GM18507 (cell line): Measurements from ENCODE around the gene PTPRE.

Experiments used
- DNase-seq: peaks from one replicate; pipeline ENCODE4 v3.0.0; 2011; ENCODE audit warnings: low read depth; ENCODE audit not compliant: insufficient read length; ENCODE audit errors: extremely low spot score
- FAIRE-seq: peaks from 2 replicates; lab custom pipeline; 2011; peaks lifted over from hg19 to GRCh38; lab: Jason Lieb, UNC

Gene PTPRE

GRCh38 chr10:127971963-127972615 lies 65.2 kb downstream of the PTPRE start:
- no peak for FAIRE-seq
- no peak for DNase-seq

GRCh38 chr10:127972751-127973357 lies 66.0 kb downstream of the PTPRE start:
- no peak for DNase-seq
- no peak for FAIRE-seq

- no peak for FAIRE-seq
These were observed 66.9 kb downstream of the PTPRE start for GRCh38 chr10:127973791-127974311.

GRCh38 chr10:127974911-127975310 lies 68.0 kb downstream of the PTPRE start:
- FAIRE-seq (no peak), DNase-seq (no peak)

More at GRCh38 chr10:127973791-127974311, 66.9 kb downstream of the PTPRE start:
- DNase-seq, result no peak

GRCh38 chr10:127976286-127976685 lies 69.4 kb downstream of the PTPRE start:
- FAIRE-seq (no peak), DNase-seq (no peak)

- DNase-seq, result no peak
- FAIRE-seq, result no peak
These were observed 69.9 kb downstream of the PTPRE start for GRCh38 chr10:127976701-127977356.

- no peak for FAIRE-seq
- no peak for DNase-seq
These were observed 70.6 kb downstream of the PTPRE start for GRCh38 chr10:127977357-127978009.

- DNase-seq (no peak), FAIRE-seq (no peak)
These were observed 71.6 kb downstream of the PTPRE start for GRCh38 chr10:127978481-127978880.

- DNase-seq (no peak), FAIRE-seq (no peak)
These were observed 72.1 kb downstream of the PTPRE start for GRCh38 chr10:127979045-127979444.

GRCh38 chr10:127979566-127979965 lies 72.7 kb downstream of the PTPRE start:
- DNase-seq (no peak), FAIRE-seq (no peak)

GRCh38 chr10:127980898-127981297 lies 74.0 kb downstream of the PTPRE start:
- DNase-seq (no peak), FAIRE-seq (no peak)

- DNase-seq, result no peak
- FAIRE-seq, result no peak
These were observed 75.7 kb downstream of the PTPRE start for GRCh38 chr10:127982601-127983000.

- no peak for DNase-seq
- FAIRE-seq, result no peak
These were observed 76.6 kb downstream of the PTPRE start for GRCh38 chr10:127983344-127984100.

GRCh38 chr10:127984945-127985344 lies 78.0 kb downstream of the PTPRE start:
- no peak for DNase-seq
- no peak for FAIRE-seq

GRCh38 chr10:127986531-127987466 lies 79.9 kb downstream of the PTPRE start:
- no peak for FAIRE-seq

GRCh38 chr10:127987467-127988380 lies 80.8 kb downstream of the PTPRE start:
- DNase-seq (no peak), FAIRE-seq (no peak)

More at GRCh38 chr10:127986531-127987466, 79.9 kb downstream of the PTPRE start:
- no peak for DNase-seq

GRCh38 chr10:127989481-127990012 lies 82.6 kb downstream of the PTPRE start:
- FAIRE-seq (no peak), DNase-seq (no peak)
